H1 (cell line): ENCODE measurements around the gene YWHAE. TPM values are rescaled to one million over a fixed set of nuclear protein-coding genes. Genes with fewer than 3 reads are reported as not detected.
A peak's percentile ranks its signal among the peaks of the same experiment; 100 is the strongest.

Source experiments
- CTCF ChIA-PET: fragments of 300-600 bp; sonication (Branson Sonifier 250); formaldehyde crosslinking; loops from one replicate; lab custom pipeline; 2021; ENCODE audit not compliant: partially characterized antibody; lab: Charles Lee
- POLR2A ChIA-PET: fragments of 300-600 bp; sonication (Branson Sonifier 250); formaldehyde crosslinking; loops from one replicate; lab custom pipeline; 2021; ENCODE audit warnings: inconsistent platforms; ENCODE audit not compliant: partially characterized antibody; lab: Charles Lee
- DNase-seq, 2 experiments: peaks; one replicate each; pipeline versions ENCODE4 v3.0.0 to v3.0.0-alpha.2; 2010 to 2022; ENCODE audit warnings: low spot score in 2 of 2, low read depth in 1 of 2, mixed read lengths in 1 of 2
- FAIRE-seq: peaks from 2 replicates; lab custom pipeline; 2011; peaks lifted over from hg19 to GRCh38; lab: Jason Lieb, UNC
- H2AFZ ChIP-seq: 2 replicates; pipeline ENCODE4 v1.8.1; 2012; ENCODE audit warnings: low read length, inconsistent platforms
- H2AK5ac ChIP-seq: 2 replicates; pipeline ENCODE4 v1.6.1; 2013; ENCODE audit warnings: low read depth, low read length
- H2BK120ac ChIP-seq: replicated peaks from 2 replicates; pipeline ENCODE3; 2013; ENCODE audit warnings: low read depth, low read length, inconsistent platforms
- H2BK12ac ChIP-seq: 2 replicates; pipeline ENCODE4 v1.6.1; 2013; ENCODE audit warnings: low read depth, low read length
- H2BK15ac ChIP-seq: 2 replicates; pipeline ENCODE4 v1.6.1; 2013; ENCODE audit warnings: low read length
- H2BK20ac ChIP-seq: 2 replicates; pipeline ENCODE4 v1.6.1; 2013; ENCODE audit warnings: low read length
- H2BK5ac ChIP-seq: 2 replicates; pipeline ENCODE4 v1.6.1; 2013; ENCODE audit warnings: low read depth, low read length
- H3K14ac ChIP-seq: 2 replicates; pipeline ENCODE4 v1.6.1; 2013; ENCODE audit warnings: inconsistent platforms; ENCODE audit not compliant: insufficient read length
- H3K18ac ChIP-seq: 2 replicates; pipeline ENCODE4 v1.6.1; 2013; ENCODE audit warnings: low read length; ENCODE audit errors: extremely low read depth
- H3K23ac ChIP-seq: 2 replicates; pipeline ENCODE4 v1.6.1; 2013; ENCODE audit warnings: inconsistent platforms; ENCODE audit not compliant: insufficient read length
- H3K23me2 ChIP-seq: 2 replicates; pipeline ENCODE4 v1.6.1; 2013; ENCODE audit warnings: low read depth, low read length
- H3K27ac ChIP-seq: 2 replicates; pipeline ENCODE4 v1.6.1; 2011; ENCODE audit warnings: low read depth, low read length, inconsistent platforms
- H3K27me3 ChIP-seq, 4 experiments: replicated peaks in 1 of 4; 1 replicate in 1 of 4; 2 replicates in 3 of 4; pipeline versions ENCODE4 v1.6.1 to v1.8.1; 2011 to 2013; ENCODE audit warnings: low read length in 3 of 4, mild to moderate bottlenecking in 3 of 4, inconsistent platforms in 2 of 4, mixed read lengths in 2 of 4, moderate library complexity in 1 of 4; ENCODE audit not compliant: control insufficient read depth in 3 of 4, insufficient read depth in 3 of 4; ENCODE audit errors: extremely low read depth in 1 of 4
- H3K36me3 ChIP-seq, 4 experiments: 2 replicates each; pipeline versions ENCODE4 v1.6.1 to v1.8.1; 2011 to 2013; ENCODE audit warnings: mild to moderate bottlenecking in 4 of 4, low read length in 3 of 4, moderate library complexity in 2 of 4, control low read depth in 1 of 4, inconsistent platforms in 1 of 4; ENCODE audit not compliant: insufficient read depth in 4 of 4, control insufficient read depth in 2 of 4
- H3K4ac ChIP-seq: replicated peaks from 2 replicates; pipeline ENCODE3; 2013; ENCODE audit warnings: low read length, low read depth, mixed read lengths, inconsistent platforms; ENCODE audit not compliant: insufficient read length
- H3K4me1 ChIP-seq, 4 experiments: replicated peaks in 1 of 4; 1 replicate in 1 of 4; 2 replicates in 3 of 4; pipeline versions ENCODE4 v1.6.1 to v1.8.1; 2011 to 2013; ENCODE audit warnings: low read length in 3 of 4, inconsistent platforms in 2 of 4, mixed read lengths in 1 of 4; ENCODE audit not compliant: insufficient read depth in 4 of 4, control insufficient read depth in 3 of 4
- H3K4me2 ChIP-seq, 2 experiments: 2 replicates each; pipeline versions ENCODE4 v1.6.1 to v1.8.1; 2011 to 2013; ENCODE audit warnings: low read depth in 2 of 2, low read length in 2 of 2, control low read depth in 1 of 2, inconsistent platforms in 1 of 2, mild to moderate bottlenecking in 1 of 2; ENCODE audit not compliant: insufficient read depth in 1 of 2
- H3K4me3 ChIP-seq, 4 experiments: fragments of 200-600, 300-600 bp in 1 of 4; sonication (generic), shearing (Covaris generic), sonication (Bioruptor Twin) in 1 of 4; 2 replicates each; pipeline versions ENCODE4 v1.5.1 to v1.8.1; 2011 to 2016; ENCODE audit warnings: low read length in 4 of 4, low read depth in 3 of 4, control low read depth in 2 of 4, inconsistent platforms in 2 of 4, mild to moderate bottlenecking in 2 of 4, mixed read lengths in 1 of 4, moderate library complexity in 1 of 4; ENCODE audit not compliant: insufficient read depth in 2 of 4; ENCODE audit errors: extremely low read depth in 1 of 4
- H3K56ac ChIP-seq: replicated peaks from 2 replicates; pipeline ENCODE3; 2013; ENCODE audit warnings: low read depth, mild to moderate bottlenecking, mixed read lengths, low read length, inconsistent platforms; ENCODE audit not compliant: insufficient read length
- H3K79me1 ChIP-seq: 2 replicates; pipeline ENCODE4 v1.6.1; 2013; ENCODE audit warnings: low read depth, low read length, control low read depth
- H3K79me2 ChIP-seq, 2 experiments: 2 replicates each; pipeline versions ENCODE4 v1.6.1 to v1.8.1; 2012 to 2013; ENCODE audit warnings: low read length in 2 of 2, mild to moderate bottlenecking in 2 of 2, inconsistent platforms in 1 of 2; ENCODE audit not compliant: insufficient read depth in 2 of 2, control insufficient read depth in 1 of 2
- H3K9ac ChIP-seq, 4 experiments: replicated peaks in 1 of 4; 1 replicate in 1 of 4; 2 replicates in 3 of 4; pipeline versions ENCODE4 v1.6.1 to v1.8.1; 2011 to 2013; ENCODE audit warnings: low read depth in 3 of 4, low read length in 3 of 4, control low read depth in 2 of 4, mild to moderate bottlenecking in 2 of 4, moderate library complexity in 2 of 4, inconsistent platforms in 1 of 4; ENCODE audit errors: extremely low read depth in 1 of 4
- H3K9me3 ChIP-seq, 2 experiments: 2 replicates each; pipeline versions ENCODE4 v1.6.1 to v1.8.1; 2012 to 2013; ENCODE audit warnings: mild to moderate bottlenecking in 2 of 2, moderate library complexity in 2 of 2, control low read depth in 1 of 2, inconsistent platforms in 1 of 2, low read depth in 1 of 2, low read length in 1 of 2, mixed read lengths in 1 of 2; ENCODE audit not compliant: insufficient read depth in 2 of 2
- H4K20me1 ChIP-seq, 2 experiments: replicated peaks in 1 of 2; 2 replicates each; pipeline versions ENCODE3 to v1.8.1; 2011 to 2013; ENCODE audit warnings: inconsistent platforms in 2 of 2, low read length in 2 of 2, mild to moderate bottlenecking in 1 of 2; ENCODE audit not compliant: insufficient read depth in 2 of 2, control insufficient read depth in 1 of 2
- H4K5ac ChIP-seq: 2 replicates; pipeline ENCODE4 v1.6.1; 2013; ENCODE audit warnings: low read length, low read depth, mixed read lengths, inconsistent platforms; ENCODE audit not compliant: insufficient read length
- H4K8ac ChIP-seq: 2 replicates; pipeline ENCODE4 v1.8.0; 2013; ENCODE audit warnings: mild to moderate bottlenecking, moderate library complexity, low read length, inconsistent platforms; ENCODE audit not compliant: insufficient read depth; ENCODE audit errors: extremely low read depth
- H4K91ac ChIP-seq: replicated peaks from 2 replicates; pipeline ENCODE3; 2013; ENCODE audit warnings: low read length, mixed read lengths, inconsistent platforms; ENCODE audit not compliant: insufficient read length
- BCL11A ChIP-seq, 2 experiments: IDR thresholded peaks; one replicate each; pipeline ENCODE4 v1.6.1; 2011; ENCODE audit warnings: low read depth in 2 of 2, low read length in 2 of 2, mild to moderate bottlenecking in 2 of 2
- BRCA1 ChIP-seq: IDR thresholded peaks from 2 replicates; pipeline ENCODE4 v1.6.1; 2012; ENCODE audit warnings: low read depth, low read length, improper control_type of control experiment
- CBX5 ChIP-seq: fragments of 300-800, 300-1000 bp; sonication (generic); IDR thresholded peaks from 2 replicates; pipeline ENCODE4 v1.7.1; 2016; ENCODE audit warnings: antibody characterized with exemption, low read length, low read depth
- CTBP2 ChIP-seq: IDR thresholded peaks from 2 replicates; pipeline ENCODE4 v1.7.0; 2011; ENCODE audit warnings: borderline replicate concordance, mild to moderate bottlenecking, moderate library complexity, mixed read lengths, low read length; ENCODE audit not compliant: insufficient read depth, insufficient read length
- EZH2 ChIP-seq: fragments of 200-600 bp; sonication (generic); IDR thresholded peaks from 2 replicates; pipeline ENCODE4 v1.7.1; 2012; ENCODE audit warnings: low read depth, mild to moderate bottlenecking, moderate library complexity, low read length, inconsistent platforms; ENCODE audit not compliant: severe bottlenecking
- JUND ChIP-seq: IDR thresholded peaks from 2 replicates; pipeline ENCODE4 v1.6.1; 2011; ENCODE audit warnings: mild to moderate bottlenecking, improper control_type of control experiment, low read length
- KDM1A ChIP-seq: fragments of 200-600, 300-600 bp; sonication (generic); IDR thresholded peaks from 2 replicates; pipeline ENCODE4 v1.7.1; 2016; ENCODE audit warnings: mild to moderate bottlenecking, low read length, borderline replicate concordance
- RXRA ChIP-seq: IDR thresholded peaks from 2 replicates; pipeline ENCODE4 v1.6.1; 2011; ENCODE audit warnings: low read depth, mild to moderate bottlenecking, low read length, moderate library complexity; ENCODE audit not compliant: insufficient read depth
- SIX5 ChIP-seq: IDR thresholded peaks from 2 replicates; pipeline ENCODE4 v1.6.1; 2011; ENCODE audit warnings: mild to moderate bottlenecking, low read depth, low read length
- TAF7 ChIP-seq: optimal IDR thresholded peaks from 2 replicates; pipeline ENCODE3; 2011; ENCODE audit warnings: low read depth, mild to moderate bottlenecking, inconsistent platforms, low read length, moderate library complexity, borderline replicate concordance
- TBP ChIP-seq: IDR thresholded peaks from 2 replicates; pipeline ENCODE4 v1.6.1; 2011; ENCODE audit warnings: low read depth, low read length, improper control_type of control experiment
- YY1 ChIP-seq: IDR thresholded peaks from 2 replicates; pipeline ENCODE4 v1.6.1; 2011; ENCODE audit warnings: low read depth, mild to moderate bottlenecking, low read length
- WGBS, 2 experiments: shearing (Covaris generic) in 1 of 2; methylation state at CpG; one replicate each; pipeline versions ENCODE4 v1.1.6 to v1.1.7; 2013 to 2015; ENCODE audit warnings: low lambda C conversion rate in 2 of 2, mixed read lengths in 2 of 2, inconsistent platforms in 1 of 2, low coverage in 1 of 2, missing lambda C conversion rate in 1 of 2; ENCODE audit not compliant: insufficient replicate concordance in 2 of 2, insufficient coverage in 1 of 2, insufficient read length in 1 of 2; ENCODE audit errors: extremely low coverage in 1 of 2, missing lambda C conversion rate in 1 of 2; 5-methylcytosine and 5-hydroxymethylcytosine counted together
- polyA plus RNA-seq, 7 experiments: library from polyadenylated mRNA; depleted of rRNA in 3 of 7; stranded (reverse) in 5 of 7; unstranded in 2 of 7; fragments of >200 nt in 5 of 7; fragments of 200-250 nt in 2 of 7; gene quantifications; 1 replicate in 5 of 7; 2 replicates in 1 of 7; 4 replicates in 1 of 7; pipeline versions ENCODE4 v1.2.1 to v1.2.3, GENCODE V29; 2011 to 2013; ENCODE audit warnings: missing spikeins in 2 of 7, mixed read lengths in 2 of 7
- total RNA-seq: library from RNA; stranded (reverse); fragmentation: NEBNext Ultra II Directional; extraction: Animal tissue kit (Norgen Biotek cat#: 25700); gene quantifications from 2 replicates; pipeline ENCODE4 v1.2.1, GENCODE V29; 2021

The YWHAE gene
- total and polyA plus RNA-seq, 2 of the 8 experiments (the other 6 are each of a cell fraction or from before 2014, with no cell fraction given), result 559 to 1,186 TPM

DNA sequence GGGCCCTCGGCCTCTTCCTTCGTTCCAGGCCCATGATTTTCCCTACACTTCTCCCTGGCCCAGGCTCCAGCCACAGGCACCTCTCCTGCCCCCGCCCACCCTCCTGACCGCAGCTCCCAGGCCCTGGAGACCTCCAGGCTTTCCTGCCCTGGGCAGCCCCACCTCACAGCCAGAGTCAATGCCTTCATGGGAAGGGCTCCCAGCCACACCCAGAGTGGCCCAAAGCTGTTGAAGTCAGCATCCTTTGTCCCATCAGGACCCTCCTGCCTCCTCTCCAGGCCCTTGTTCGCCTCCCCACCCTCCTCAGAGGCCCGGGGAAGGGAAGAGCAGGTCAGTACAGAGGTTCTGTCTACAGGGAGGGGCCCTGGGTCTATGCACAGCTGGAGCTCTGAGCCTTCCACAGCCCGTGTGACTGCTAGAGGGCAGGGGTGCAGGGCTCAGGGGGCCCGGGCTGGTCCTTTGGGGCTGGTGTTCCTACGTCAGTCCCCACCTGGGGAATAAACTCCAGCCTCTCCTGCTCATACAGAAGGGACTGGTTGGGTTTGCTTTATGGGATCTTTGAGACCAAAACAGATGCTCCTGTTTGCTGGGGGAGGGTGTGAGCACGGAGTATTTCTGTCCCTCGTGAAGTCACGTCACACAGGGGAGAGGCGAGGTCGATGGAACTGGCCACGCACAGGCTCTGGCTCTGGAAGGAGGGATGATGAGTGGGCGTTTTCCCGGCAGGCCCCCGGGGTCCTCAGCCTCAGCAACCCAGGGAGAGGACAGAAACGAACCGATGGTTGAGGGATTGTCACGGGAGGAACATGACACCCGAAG lies 100.3 kb downstream of the YWHAE start:
- WGBS, 2 experiments, result 84% methylated on average over 22 of the region's 22 CpGs; no CpG with 5 or more reads in 1 of the 2 experiments
- TF ChIP-seq EZH2 (no peak), SIX5 (no peak), TAF7 (no peak), KDM1A (no peak), BRCA1 (no peak), RXRA (no peak), CTBP2 (no peak), JUND (no peak), BCL11A (IDR thresholded peaks at IDR 0.05; ENCODE audit: low read depth in 2 of 2, low read length in 2 of 2) (no peak), YY1 (no peak), CBX5 (no peak), TBP (no peak)

More for the DNA sequence above, 100.3 kb downstream of the YWHAE start:
- Histone ChIP-seq H4K20me1 (no peaks in the 10 kb centered on the region), H3K4ac (no peak overlapping the region), H3K4me3 (no peak overlapping the region), H2BK20ac (no peak overlapping the region), H2BK5ac (no peak overlapping the region), H2BK12ac (no peak overlapping the region), H2AK5ac (no peak overlapping the region), H3K18ac (no peak overlapping the region), H3K56ac (no peak overlapping the region), H2BK120ac (no peak overlapping the region), H3K79me1 (no peaks in the 10 kb centered on the region), H3K9ac (no peak overlapping the region), H4K5ac (no peak overlapping the region), H3K23me2 (no peaks in the 10 kb centered on the region), H4K8ac (0 out of 2 replicates have a peak overlapping the region, but pooled peaks have one; percentile 1), H3K4me1 (peaks cover 0 to 12% (median 5%) of the 10 kb centered on the region in 4 experiments; a peak in 4 of 7 replicates), H4K91ac (no peak overlapping the region), H3K27ac (no peak overlapping the region), H3K27me3 (no peaks in the 10 kb centered on the region; a peak in 1 of 7 replicates), H3K36me3 (no peaks in the 10 kb centered on the region), H3K14ac (no peak overlapping the region), H3K79me2 (no peaks in the 10 kb centered on the region), H2BK15ac (no peak overlapping the region; the same call in 1 of the 2 replicates), H3K23ac (no peak overlapping the region), H3K4me2 (no peak overlapping the region), H3K9me3 (no peaks in the 10 kb centered on the region), H2AFZ (no peak overlapping the region)
- no peak for FAIRE-seq
- ChIA-PET CTCF (interaction anchor here (1.1 to 1.6 kb wide), 4 partner anchors 21 to 174 kb away, joined by 3 to 4 read pairs (median 3); partner anchors contain the start of gene TRARG1), POLR2A (no interaction called here)
- no peak for DNase-seq
